ENCODE results near the gene GGA1. TPM values are rescaled to one million over a fixed set of nuclear protein-coding genes. Genes with fewer than 3 reads are reported as not detected.

Gene GGA1
- total RNA-seq, 1 donor from 2014 or later: 88.6 TPM

DNA sequence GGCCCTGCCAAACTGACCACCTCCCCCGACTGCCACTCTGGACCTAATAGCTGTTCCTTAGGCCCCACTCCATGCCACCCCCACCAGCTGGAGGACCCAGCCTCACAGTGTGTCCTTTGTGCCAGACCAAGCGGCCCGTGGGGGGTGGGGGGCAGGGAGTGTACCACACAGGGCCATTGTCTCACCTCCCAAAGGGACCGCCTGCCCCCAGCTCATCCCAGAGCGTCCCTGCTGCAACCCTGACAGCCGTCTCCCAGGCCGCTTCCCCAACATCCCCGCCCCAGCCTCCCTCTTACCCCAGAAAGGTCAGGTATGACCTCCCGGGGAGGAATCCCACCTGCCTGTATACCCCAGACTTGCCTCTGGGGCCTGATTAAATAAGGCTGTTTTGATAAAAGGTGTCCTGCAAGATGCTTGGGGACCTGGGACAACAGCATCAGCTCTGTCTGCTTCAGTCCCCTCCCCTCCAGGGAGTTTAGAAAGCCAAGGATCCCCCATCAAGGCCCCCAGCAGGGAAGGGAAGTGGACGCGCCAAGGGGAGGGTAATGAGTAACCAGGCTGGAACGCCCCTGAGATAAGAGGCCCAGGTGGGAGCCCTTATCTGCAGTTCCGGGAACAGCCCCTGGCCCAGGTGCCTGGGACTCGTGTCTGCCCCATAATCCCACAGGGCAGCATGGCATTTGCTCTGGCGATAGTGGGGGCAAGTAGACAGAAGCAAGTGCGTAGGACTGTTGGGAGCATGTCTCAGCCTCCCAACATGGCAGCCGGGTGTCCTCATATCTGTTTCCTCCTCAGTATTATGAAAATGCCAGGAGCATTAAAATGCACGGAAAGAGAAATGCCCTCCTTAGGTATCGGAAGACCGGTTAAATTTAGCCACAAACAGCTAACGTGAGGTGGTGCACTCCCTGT is 39.4 kb upstream of the GGA1 start:
- Mint-ChIP-seq H3K9me3 (no peaks in the 10 kb centered on the region), H3K4me1 (peaks cover 5% of the 10 kb centered on the region)
- TF ChIP-seq, protein P1, sequence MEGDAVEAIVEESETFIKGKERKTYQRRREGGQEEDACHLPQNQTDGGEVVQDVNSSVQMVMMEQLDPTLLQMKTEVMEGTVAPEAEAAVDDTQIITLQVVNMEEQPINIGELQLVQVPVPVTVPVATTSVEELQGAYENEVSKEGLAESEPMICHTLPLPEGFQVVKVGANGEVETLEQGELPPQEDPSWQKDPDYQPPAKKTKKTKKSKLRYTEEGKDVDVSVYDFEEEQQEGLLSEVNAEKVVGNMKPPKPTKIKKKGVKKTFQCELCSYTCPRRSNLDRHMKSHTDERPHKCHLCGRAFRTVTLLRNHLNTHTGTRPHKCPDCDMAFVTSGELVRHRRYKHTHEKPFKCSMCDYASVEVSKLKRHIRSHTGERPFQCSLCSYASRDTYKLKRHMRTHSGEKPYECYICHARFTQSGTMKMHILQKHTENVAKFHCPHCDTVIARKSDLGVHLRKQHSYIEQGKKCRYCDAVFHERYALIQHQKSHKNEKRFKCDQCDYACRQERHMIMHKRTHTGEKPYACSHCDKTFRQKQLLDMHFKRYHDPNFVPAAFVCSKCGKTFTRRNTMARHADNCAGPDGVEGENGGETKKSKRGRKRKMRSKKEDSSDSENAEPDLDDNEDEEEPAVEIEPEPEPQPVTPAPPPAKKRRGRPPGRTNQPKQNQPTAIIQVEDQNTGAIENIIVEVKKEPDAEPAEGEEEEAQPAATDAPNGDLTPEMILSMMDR (conservative IDR thresholded peaks at IDR 0.05): no peak

DNA sequence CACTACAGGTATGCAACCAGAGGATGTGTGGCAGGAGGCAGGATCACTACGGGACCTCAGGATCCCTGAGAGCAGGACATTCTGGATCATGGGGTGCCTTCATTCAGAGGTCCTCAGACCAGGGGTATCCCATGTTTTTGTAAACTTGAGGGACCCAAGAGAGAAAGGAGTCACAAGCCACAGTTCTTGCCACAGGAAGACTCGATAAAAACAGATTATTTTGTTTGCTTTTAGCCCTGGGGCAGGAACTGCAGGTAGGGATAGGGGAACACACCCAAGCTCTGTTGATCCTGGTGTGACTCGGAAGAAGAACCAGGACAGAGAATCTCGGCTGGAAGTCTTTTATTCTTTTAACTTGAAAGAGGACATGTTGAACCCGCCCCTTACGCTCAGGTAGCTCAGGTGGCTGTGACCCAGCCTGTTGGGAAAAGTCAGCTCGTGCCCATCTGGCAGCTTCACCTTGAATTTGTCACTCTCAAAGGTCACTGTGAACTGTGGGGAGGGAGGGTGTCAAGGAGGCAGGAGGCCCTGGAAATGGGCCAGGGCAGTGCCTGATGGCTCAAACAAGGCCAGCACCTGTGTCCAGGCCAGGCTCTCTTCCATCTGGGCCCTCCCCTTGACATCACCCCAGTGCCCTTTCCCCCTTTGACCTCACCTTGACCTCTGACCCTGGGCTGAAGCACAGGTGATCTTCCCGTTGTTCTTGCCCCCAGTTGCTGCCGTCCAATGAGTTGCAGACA is 38.5 kb upstream of the GGA1 start:
- TF ChIP-seq, protein P1 (conservative IDR thresholded peaks at IDR 0.05): no peak
- Mint-ChIP-seq H3K36me3 (ENCODE audit: low read depth) (no peaks in the 10 kb centered on the region), H3K9me3 (no peaks in the 10 kb centered on the region), H3K27ac (ENCODE audit: unreplicated experiment) (no peak overlapping the region), H3K4me1 (peaks cover 4% of the 10 kb centered on the region), H3K4me3 (no peak overlapping the region), H3K27me3 (ENCODE audit: low read depth) (peaks cover 4% of the 10 kb centered on the region)
- no peak for DNase-seq (ENCODE audit: low read depth, low spot score)

More for the DNA sequence above, 39.4 kb upstream of the GGA1 start:
- H3K4me3 Mint-ChIP-seq: no peak overlapping the region
- DNase-seq (ENCODE audit: low read depth, low spot score): no peak
- peaks cover 4% of the 10 kb centered on the region for H3K27me3 Mint-ChIP-seq (ENCODE audit: low read depth)
- no peaks in the 10 kb centered on the region for H3K36me3 Mint-ChIP-seq (ENCODE audit: low read depth)
- no peak overlapping the region for H3K27ac Mint-ChIP-seq (ENCODE audit: unreplicated experiment)

DNA sequence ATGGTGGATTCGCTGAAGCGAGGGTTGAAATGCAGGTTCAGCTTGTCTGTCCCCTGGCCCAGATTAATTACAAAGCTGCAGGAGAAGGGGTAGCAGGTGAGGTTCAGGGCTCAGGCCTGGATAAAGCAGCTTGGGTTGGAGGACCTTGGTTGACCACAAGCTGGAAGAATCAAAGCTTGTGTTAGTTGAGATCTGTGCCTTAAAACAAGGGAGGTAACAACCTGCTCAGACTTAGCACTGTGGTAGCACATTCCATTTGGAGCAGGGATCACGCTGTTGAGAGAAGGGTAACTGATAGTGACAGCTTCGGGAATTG is 38.0 kb upstream of the GGA1 start:
- Mint-ChIP-seq H3K9me3 (no peaks in the 10 kb centered on the region), H3K27me3 (ENCODE audit: low read depth) (peaks cover 4% of the 10 kb centered on the region), H3K36me3 (ENCODE audit: low read depth) (no peaks in the 10 kb centered on the region), H3K4me3 (no peak overlapping the region), H3K4me1 (peaks cover 4% of the 10 kb centered on the region), H3K27ac (ENCODE audit: unreplicated experiment) (no peak overlapping the region)
- no peak for DNase-seq (ENCODE audit: low read depth, low spot score)
- TF ChIP-seq, protein P1 (conservative IDR thresholded peaks at IDR 0.05): no peak

DNA sequence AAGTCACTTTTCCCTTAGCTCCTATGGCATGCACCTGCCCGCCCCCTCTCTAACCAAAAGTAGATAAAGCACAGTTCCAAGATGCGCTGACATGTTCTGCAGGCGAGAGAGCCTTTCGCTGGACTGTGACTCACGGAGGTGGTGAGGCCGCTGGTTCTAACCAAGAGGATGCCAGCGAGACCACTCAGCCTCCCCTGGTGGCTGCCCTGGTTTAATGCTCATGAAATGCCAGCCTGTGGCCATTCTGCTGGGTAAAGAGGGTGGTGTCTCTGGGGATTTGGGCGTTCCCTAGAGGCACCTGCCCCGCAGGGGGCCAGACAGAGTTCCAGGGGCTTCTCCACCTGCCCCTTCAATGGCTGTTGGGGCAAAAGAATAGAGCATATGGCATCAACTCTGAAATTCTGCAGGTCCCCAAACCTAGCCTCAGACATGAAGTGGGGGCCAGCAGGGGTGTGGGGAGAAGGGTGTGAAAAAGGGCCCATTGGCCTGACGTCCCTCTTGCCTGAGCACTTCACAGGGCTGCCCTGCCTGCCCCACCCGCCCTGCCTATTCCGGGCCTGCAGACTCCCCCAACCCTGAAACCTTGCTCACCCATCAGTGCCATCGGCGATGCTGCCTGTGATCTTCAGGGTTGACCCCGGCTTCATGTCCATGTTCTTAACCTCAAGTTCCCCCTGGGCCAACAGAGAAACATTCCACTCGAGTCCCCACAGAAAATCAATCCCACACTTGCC is 37.2 kb upstream of the GGA1 start:
- Mint-ChIP-seq H3K27ac (ENCODE audit: unreplicated experiment) (no peak overlapping the region), H3K9me3 (no peaks in the 10 kb centered on the region)

DNA sequence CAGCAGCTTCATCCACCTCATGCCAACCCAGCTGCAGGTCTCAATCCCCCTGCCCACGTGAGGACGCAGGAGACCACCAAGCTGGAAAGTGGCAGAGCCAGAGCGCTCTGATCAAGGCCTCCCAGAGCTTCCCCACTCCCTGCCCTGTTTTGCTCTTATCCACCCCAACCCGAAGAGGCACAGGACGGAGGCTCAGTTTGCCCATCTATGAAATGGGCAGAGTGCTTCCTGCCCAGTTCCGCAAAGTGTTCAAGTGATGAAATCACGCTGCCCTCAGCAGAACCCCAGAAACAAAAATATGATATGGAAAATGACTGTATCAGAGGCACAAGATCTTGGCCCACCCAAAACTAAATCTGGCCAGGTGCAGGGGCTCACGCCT is 36.7 kb upstream of the GGA1 start:
- no peak overlapping the region for H3K27ac Mint-ChIP-seq (ENCODE audit: unreplicated experiment)
- TF ChIP-seq, protein P1 (conservative IDR thresholded peaks at IDR 0.05): no peak

More for the DNA sequence above, 37.2 kb upstream of the GGA1 start:
- H3K36me3 Mint-ChIP-seq (ENCODE audit: low read depth): no peaks in the 10 kb centered on the region
- peaks cover 4% of the 10 kb centered on the region for H3K27me3 Mint-ChIP-seq (ENCODE audit: low read depth)
- DNase-seq (ENCODE audit: low read depth, low spot score): no peak
- TF ChIP-seq, protein P1 (conservative IDR thresholded peaks at IDR 0.05): no peak
- peaks cover 4% of the 10 kb centered on the region for H3K4me1 Mint-ChIP-seq
- no peak overlapping the region for H3K4me3 Mint-ChIP-seq

More for the DNA sequence above, 36.7 kb upstream of the GGA1 start:
- Mint-ChIP-seq H3K36me3 (ENCODE audit: low read depth) (no peaks in the 10 kb centered on the region), H3K4me3 (no peak overlapping the region), H3K9me3 (no peaks in the 10 kb centered on the region), H3K27me3 (ENCODE audit: low read depth) (peaks cover 4% of the 10 kb centered on the region), H3K4me1 (peaks cover 4% of the 10 kb centered on the region)
- no peak for DNase-seq (ENCODE audit: low read depth, low spot score)

All from neural crest cell (in vitro differentiated cells).